ENCODE data around the gene DCAF12. TPM values are rescaled to one million over a fixed set of nuclear protein-coding genes. Genes with fewer than 3 reads are reported as not detected.

Gene DCAF12
- total RNA-seq, 1 donor from 2014 or later = 18.8 TPM

GRCh38 chr9:34125681-34126206 lies 754 bp downstream of the DCAF12 start:
- DNase-seq (ENCODE audit: low read depth in 2 of 2) = peak; percentile 13 to 19

- peak in 1 of 2 donors; percentile 10 for DNase-seq (ENCODE audit: low read depth in 2 of 2)
Measured at GRCh38 chr9:34124926-34125325, 1.6 kb downstream of the DCAF12 start.

- peak in 1 of 2 donors; percentile 30 for DNase-seq (ENCODE audit: low read depth in 2 of 2)
Measured at GRCh38 chr9:34124099-34124498, 2.4 kb downstream of the DCAF12 start.

- DNase-seq (ENCODE audit: low read depth in 2 of 2) = no peak
Measured at GRCh38 chr9:34123682-34124081, 2.8 kb downstream of the DCAF12 start.

- no peak for DNase-seq (ENCODE audit: low read depth in 2 of 2)
Measured at GRCh38 chr9:34121996-34122395, 4.5 kb downstream of the DCAF12 start.

- no peak for DNase-seq (ENCODE audit: low read depth in 2 of 2)
Measured at GRCh38 chr9:34119713-34120112, 6.8 kb downstream of the DCAF12 start.

GRCh38 chr9:34114436-34114835 lies 12.1 kb downstream of the DCAF12 start:
- no peak for DNase-seq (ENCODE audit: low read depth in 2 of 2)

- no peak for DNase-seq (ENCODE audit: low read depth in 2 of 2)
Measured at GRCh38 chr9:34106110-34106509, 20.4 kb downstream of the DCAF12 start.

GRCh38 chr9:34102796-34103195 lies 23.7 kb downstream of the DCAF12 start:
- DNase-seq (ENCODE audit: low read depth in 2 of 2) = no peak

- DNase-seq (ENCODE audit: low read depth in 2 of 2) = no peak
Measured at GRCh38 chr9:34098307-34098706, 28.2 kb downstream of the DCAF12 start.

GRCh38 chr9:34097865-34098264 lies 28.6 kb downstream of the DCAF12 start:
- DNase-seq (ENCODE audit: low read depth in 2 of 2) = no peak

GRCh38 chr9:34096751-34097150 lies 29.7 kb downstream of the DCAF12 start:
- no peak for DNase-seq (ENCODE audit: low read depth in 2 of 2)

GRCh38 chr9:34093578-34093977 lies 32.9 kb downstream of the DCAF12 start:
- no peak for DNase-seq (ENCODE audit: low read depth in 2 of 2)

GRCh38 chr9:34089311-34089710 lies 37.2 kb downstream of the DCAF12 start:
- DNase-seq (ENCODE audit: low read depth in 2 of 2) = no peak

GRCh38 chr9:34087370-34087769 lies 39.1 kb downstream of the DCAF12 start:
- no peak for DNase-seq (ENCODE audit: low read depth in 2 of 2)

- DNase-seq (ENCODE audit: low read depth in 2 of 2) = no peak
Measured at GRCh38 chr9:34086864-34087263, 39.6 kb downstream of the DCAF12 start.

GRCh38 chr9:34085581-34086500 lies 40.7 kb downstream of the DCAF12 start:
- DNase-seq (ENCODE audit: low read depth in 2 of 2) = peak; percentile 15 to 67

- DNase-seq (ENCODE audit: low read depth in 2 of 2) = peak in 1 of 2 donors; percentile 27
Measured at GRCh38 chr9:34084562-34084961, 41.9 kb downstream of the DCAF12 start.

- peak; percentile 46 to 57 for DNase-seq (ENCODE audit: low read depth in 2 of 2)
Measured at GRCh38 chr9:34079181-34079580, 47.3 kb downstream of the DCAF12 start.

- peak in 1 of 2 donors; percentile 40 for DNase-seq (ENCODE audit: low read depth in 2 of 2)
Measured at GRCh38 chr9:34072868-34073590, 53.5 kb downstream of the DCAF12 start.

GRCh38 chr9:34072410-34072809 lies 54.1 kb downstream of the DCAF12 start:
- no peak for DNase-seq (ENCODE audit: low read depth in 2 of 2)

GRCh38 chr9:34070606-34071324 lies 55.7 kb downstream of the DCAF12 start:
- DNase-seq (ENCODE audit: low read depth in 2 of 2) = no peak

Data from lung microvascular endothelial cell (primary cell).